HG02938 (cell line): Measurements from ENCODE around the gene NINJ2.

Source experiments
- ATAC-seq: cut with Tn5 transposase; IDR thresholded peaks from one replicate; pipeline ENCODE4 v1.9.1; 2021; ENCODE audit warnings: mild to moderate bottlenecking, moderate library complexity; ENCODE audit not compliant: unreplicated experiment

Gene NINJ2

DNA sequence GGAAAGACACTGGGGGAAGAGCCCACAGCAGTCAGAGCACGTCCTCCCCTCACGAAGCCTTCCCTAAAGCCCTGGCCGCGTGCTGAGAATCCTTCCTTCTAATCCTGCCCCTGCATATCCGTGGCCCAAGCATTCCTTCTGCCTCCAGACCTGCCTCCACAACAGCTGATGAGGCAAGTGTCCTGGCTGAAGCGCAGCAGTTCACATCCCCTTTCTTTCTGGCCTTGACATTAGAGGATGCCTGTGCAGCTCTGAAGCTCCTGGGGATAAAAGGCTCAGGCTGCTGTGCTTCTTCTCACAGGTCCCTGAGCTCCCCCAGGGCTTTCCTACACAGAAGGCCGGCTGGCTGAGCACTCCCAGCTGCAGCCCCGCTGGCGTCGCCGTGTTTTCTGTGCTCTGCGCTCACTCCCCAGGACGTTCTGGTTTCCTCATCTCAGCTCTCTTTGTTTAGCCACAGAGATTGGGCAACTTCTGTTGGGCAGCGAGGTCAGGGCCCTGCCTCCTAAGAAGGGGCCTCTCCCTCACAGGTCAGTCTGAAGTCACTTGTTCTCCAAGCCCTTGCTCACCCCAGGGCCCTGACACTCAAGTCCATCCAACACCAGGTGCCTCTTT lies 45.8 kb downstream of the NINJ2 start:
- ATAC-seq, result no peak

DNA sequence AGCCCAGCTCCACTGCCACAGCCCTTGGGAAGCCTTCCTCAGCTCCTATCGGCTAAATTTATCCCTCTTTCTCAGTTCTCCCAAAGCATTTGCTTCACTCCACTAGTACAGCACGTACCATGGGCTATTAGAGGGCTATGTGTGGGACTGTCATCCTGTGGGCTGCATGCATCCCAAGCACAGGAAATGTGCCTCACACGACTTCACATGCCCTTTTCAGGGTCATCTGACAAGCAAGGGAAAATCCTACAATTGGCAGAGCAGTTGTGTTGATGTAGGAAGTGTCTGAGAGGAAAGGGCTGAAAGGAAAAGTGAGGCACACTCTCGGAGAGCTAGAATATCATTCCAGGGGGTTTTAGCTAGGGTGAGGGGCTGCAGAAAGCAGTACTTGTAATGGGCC lies 47.6 kb downstream of the NINJ2 start:
- ATAC-seq, result no peak

DNA sequence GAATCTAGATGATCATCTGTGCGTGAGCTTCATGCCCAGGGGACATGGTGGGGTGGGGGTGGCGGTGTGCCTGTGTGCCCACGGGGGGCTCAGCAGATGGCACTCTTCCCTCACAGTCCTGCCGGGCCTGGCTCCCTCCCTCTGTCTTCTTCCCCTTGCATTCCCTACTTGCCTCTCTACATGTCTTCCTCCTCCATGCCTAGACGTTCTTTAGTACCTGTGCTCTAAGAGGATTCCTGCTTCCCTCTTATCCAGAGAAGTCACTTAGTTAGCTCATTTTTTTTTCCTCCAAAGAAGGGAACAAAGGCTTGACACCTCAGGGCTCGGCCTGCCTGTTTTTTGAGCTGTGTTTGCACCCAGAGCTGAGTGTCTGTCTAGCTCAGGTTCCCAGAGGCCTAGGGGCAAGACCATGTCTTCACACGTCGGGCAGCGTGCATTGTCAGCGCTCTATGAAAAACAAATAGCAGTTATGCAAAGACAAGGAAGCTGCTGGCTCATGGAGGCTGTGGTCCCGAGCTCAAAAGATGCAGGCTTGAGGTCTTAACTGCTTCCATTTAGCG lies 48.8 kb downstream of the NINJ2 start:
- ATAC-seq, result no peak

DNA sequence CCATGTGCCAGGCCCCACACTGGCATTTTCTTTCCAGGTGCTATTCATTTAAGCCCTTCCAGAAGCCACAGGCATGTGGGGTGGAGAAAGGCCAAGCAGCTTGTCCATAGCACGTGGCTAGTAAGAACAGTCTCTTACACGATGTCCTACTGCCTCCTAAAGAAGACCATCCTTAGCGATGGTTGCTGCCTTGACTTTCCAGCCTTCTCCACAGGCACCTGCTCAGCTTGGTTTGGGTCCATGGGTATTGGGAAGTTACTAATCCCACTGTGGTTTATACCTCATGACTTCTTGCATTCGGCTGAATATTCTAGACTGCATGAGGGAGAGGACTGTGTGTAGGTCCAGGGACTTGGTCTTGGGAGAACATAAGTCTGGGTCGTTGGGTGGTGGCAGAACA lies 49.2 kb downstream of the NINJ2 start:
- ATAC-seq, result no peak

DNA sequence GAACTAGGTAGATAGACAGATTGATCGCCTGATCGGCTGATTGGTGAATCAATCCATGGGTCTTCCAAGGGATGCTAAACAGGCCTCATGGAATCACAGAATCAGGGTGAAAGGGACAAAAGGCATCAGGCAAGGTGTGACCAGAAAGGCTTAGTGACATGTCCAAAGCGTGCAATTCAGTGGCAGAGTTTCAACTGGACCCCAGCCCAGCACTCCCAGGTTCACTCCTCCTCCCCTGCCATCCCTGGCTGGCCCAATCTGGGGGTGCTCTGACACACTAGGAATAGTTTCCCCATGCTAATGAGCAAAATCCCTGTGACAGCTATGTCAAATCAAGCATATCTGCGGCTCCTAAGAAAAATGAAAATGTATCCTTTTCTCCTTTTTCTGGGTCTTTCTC lies 50.4 kb downstream of the NINJ2 start:
- no peak for ATAC-seq

DNA sequence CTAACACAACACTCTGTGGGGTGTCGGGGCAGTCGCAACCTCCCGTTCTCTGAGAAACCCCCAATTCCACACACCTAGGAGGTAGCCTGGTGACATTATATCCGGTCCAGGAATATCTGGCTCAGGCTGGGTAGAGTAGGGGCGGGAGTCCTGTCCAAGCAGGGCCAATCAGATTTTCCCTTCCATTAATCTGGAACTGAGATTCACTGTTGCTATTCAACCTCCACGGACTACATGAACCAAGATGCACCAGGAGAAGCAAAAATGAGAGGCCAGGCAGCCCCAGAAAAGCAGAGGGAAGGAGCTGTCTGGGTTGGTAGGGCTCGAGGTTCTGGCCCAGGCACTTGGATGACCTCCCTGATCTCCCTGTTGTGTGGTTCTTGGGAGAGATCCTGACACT lies 51.0 kb downstream of the NINJ2 start:
- ATAC-seq, result no peak

DNA sequence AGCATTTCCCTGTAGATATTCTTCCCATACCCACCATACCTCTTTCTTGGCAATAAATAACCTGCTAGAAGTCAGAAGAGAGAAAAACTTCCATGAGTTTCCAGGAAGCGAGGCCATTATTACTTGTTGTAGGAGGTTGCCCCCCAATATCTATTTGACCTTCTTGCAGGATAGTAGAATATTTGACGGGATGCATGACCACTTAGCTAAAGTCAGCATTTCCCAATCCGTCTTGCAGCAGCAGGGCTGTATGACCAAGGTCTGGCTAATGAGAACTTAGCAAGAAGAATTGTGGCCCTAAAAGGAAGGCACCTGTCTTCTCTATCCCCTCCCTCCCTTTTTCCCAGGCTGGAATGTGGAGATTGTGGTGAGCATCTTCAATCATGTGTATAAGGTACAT lies 51.5 kb downstream of the NINJ2 start:
- no peak for ATAC-seq

DNA sequence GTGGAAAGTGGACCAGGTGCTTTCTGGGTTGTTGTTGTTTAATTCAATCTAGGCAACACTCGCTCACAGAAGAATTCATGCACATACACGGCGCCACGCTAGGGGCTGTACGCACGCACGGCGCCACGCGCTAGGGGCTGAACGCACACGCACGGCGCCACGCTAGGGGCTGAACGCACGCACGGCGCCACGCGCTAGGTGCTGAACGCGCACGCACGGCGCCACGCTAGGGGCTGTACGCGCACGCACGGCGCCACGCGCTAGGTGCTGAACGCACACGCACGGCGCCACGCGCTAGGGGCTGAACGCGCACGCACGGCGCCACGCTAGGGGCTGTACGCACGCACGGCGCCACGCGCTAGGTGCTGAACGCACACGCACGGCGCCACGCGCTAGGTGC lies 54.3 kb downstream of the NINJ2 start:
- ATAC-seq, result no peak

DNA sequence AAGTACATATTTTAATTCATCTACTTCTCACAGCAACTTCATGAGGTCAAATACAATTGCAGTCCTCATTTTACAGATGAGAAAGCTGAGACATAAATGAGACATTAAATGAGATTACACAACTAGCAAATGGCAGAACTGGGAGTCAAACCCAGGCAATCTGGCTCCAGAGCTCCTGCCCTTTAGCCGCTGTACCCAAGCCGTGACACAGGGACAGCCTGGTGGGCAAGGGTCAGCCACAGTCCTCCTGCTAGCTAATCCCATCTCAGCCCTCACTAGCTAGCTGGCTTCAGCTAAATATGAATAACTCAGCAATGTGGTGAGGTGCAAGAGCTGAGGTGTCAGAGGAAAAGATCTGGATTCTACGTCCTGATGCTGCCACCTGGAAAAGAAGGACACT lies 54.8 kb downstream of the NINJ2 start:
- ATAC-seq, result no peak

DNA sequence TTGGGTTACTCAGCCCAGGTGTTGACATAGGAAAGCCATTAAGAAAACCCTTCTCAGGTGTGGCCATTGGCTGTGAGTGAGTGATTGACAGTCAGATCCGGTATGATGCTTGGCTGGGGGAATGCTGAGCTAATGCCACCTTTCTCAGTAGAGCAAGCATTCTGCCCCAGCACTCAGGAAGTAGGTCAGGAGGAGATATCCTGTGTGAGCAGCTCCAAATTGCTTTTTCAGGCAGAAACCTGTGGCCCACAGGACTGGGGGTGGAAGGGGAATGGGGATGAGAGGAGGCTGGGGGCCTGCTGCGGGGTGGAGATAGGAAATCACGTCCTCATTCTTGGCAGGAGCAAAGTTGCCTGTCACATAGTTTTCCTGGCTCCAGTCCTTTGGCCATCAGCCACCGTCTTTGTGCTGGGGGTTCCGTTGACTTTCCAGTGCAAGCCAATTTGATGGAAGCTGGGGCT lies 55.7 kb downstream of the NINJ2 start:
- ATAC-seq, result no peak

DNA sequence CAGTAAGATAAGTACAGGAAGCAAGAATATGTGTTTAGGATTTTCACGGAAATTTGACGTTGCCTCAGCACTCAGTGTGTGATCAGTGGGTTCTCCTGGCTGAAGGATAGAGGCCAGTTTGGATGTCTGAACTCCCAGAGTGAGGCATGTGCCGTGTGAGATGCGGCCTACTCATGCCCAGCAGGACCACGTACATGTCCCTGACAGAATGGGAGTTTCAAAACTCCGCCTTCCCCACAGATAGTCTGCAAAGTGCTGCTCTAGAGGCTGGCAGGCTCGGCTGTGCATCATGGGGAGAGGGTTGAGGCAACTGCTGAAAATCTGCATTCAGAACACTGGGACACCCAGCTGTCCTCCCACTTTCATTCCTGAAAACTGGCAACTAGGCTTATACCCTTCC lies 58.3 kb downstream of the NINJ2 start:
- ATAC-seq, result no peak

DNA sequence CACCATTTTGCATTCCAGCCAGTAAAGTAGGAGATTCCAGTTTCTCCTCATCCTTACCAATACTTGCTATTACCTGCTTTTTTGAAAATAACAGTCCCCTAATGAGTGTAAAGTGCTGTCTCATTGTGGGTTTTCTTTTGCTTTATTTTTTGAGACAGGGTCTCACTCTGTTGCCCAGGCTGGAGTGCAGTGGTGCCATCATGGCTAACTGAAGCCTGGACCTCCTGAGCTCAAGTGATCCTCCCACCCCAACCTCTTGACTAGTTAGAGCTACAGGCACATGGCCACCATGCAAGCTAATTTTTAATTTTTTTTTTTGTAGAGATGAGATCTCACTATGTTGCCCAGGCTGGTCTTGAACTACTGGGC lies 60.6 kb downstream of the NINJ2 start:
- no peak for ATAC-seq

DNA sequence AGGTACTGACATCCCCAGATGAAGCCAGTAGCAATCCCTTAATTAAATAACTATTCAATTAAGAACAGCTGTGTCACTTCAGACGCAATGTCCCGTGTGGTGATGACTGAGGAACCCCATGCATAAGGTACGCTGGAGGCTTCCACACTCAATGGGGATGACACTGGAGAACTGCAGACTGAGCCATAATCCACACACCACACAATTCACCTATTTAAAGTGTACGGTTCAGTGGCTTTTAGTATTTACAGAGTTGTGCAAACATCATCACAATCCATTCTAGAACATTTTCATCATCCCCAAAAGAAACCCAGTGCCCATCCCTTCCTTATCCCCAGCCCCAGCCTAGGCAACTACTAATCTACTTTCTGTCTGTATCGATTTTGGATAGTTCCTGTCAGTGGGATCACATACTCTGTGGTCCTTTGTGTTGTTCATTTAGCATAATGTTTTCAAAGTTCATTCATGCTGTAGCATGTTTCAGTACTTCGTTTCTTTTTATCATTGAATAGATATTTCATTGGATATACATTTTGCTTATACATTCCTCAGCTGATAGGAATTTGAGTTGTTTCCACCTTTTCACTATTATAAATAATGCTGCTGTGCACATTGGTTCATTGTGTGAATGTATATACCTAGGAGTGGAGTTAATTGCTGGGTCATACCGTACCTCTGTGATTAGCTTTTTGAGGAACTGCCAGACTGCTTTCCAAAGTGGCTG lies 61.1 kb downstream of the NINJ2 start:
- ATAC-seq, result no peak

DNA sequence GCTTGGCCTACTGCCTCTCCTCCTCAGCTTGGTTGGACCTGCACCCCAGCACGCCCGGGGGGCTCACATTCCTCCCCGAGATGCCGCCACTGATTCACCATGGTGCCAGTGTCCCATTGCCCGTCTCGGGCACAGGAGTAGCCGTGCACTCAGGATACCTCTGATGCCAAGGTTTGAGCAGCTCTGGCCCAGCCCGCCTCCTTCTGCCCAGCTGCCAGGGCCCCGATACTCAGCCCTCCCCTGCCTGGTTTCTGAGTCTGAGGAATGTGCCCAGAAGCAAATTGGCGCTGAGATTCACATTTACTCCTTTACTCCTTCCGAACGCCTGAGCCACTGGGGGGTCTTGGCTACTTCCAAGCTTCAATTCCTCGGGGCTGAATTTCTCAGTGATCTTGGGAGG lies 63.5 kb downstream of the NINJ2 start:
- no peak for ATAC-seq

DNA sequence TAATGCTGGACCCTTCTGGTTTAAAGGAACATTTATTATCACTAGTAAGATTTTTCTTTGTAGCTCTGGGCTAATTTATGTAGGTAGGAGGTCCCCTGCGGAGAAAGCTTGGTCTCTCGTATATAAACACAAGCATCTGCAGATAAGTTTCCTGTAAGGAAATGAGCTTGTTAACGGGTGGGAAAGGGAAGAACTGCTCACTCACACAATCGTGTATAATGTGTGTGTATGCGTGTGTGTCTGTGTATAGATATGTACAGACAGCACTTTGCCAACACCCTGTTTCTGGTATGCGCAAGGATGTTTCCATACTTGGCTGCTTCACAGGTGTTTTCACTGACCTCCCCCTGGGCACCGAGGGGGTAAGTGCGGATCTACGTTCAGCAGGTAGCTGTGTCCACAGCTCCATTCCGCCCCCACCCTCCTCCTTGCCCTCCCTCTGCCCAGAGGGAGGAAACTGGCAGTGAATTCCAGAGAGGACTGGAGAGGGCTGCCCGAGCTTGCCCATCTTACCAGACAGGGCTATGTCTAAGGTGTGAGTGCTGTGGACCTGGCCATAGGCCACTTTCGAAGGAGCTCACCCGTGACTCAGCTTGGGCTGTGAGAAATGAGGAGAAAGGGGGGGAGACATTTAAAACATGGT lies 65.2 kb downstream of the NINJ2 start:
- ATAC-seq, result no peak

DNA sequence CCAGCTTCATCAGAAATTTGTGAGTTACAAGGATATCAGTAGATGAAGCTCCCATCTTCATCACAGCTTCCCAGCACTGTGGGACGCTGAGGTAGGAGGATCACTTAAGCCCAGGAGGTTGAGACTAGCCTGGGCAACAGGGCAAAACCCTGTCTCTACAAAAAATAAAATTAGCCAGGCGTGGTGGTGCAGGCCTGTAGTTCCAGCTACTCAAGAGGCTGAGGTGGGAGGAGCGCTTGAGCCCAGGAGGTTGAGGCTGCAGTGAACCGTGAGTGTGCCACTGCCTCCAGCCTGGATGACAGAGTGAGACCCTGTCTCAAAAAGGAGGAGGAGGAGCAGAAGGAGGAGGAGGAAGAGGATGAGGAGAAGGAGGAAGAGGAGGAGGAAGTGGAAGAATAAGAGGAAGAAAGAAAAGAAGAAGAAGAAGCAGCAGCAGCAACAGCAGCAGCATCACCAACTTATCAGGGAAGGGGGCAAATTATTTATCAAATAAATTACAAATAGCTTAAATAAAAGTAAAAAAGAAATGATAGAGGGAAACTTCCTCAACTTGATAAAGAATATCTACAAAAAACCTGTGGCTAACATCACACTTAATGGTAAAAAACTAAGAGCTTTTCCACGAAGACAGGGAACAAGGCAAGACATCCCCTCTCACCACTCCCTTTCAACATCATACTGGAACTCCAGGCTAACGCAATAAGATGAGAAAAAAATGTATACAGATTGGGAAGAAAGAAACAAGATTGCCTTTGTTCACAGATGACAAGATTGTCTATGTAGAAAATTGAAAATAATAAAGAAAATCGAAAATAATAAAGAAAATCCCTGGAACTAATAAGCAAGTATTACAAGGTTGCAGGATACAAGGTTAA lies 69.6 kb downstream of the NINJ2 start:
- ATAC-seq, result no peak

DNA sequence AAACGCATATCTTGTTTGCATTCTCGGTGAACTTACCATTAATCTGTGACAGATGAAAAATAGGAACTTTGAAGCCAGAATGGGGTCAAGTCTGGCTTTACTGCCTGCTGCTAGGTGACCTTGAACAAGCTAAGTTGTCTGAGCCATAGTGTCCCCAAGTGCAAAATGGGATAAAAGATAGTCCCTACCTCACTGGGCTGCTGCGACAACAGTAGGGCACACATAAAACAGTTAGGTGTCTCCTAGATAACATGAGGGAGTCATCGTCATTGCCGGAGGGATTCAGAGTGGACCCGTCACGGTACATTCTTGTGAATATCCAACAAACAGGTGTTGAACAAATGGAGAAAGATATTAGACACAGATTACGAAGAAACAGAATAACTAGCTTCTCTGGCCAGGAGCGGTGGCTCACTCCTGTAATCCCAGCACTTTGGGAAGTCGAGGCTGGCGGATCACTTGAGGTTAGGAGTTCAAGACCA lies 71.2 kb downstream of the NINJ2 start:
- ATAC-seq, result no peak

DNA sequence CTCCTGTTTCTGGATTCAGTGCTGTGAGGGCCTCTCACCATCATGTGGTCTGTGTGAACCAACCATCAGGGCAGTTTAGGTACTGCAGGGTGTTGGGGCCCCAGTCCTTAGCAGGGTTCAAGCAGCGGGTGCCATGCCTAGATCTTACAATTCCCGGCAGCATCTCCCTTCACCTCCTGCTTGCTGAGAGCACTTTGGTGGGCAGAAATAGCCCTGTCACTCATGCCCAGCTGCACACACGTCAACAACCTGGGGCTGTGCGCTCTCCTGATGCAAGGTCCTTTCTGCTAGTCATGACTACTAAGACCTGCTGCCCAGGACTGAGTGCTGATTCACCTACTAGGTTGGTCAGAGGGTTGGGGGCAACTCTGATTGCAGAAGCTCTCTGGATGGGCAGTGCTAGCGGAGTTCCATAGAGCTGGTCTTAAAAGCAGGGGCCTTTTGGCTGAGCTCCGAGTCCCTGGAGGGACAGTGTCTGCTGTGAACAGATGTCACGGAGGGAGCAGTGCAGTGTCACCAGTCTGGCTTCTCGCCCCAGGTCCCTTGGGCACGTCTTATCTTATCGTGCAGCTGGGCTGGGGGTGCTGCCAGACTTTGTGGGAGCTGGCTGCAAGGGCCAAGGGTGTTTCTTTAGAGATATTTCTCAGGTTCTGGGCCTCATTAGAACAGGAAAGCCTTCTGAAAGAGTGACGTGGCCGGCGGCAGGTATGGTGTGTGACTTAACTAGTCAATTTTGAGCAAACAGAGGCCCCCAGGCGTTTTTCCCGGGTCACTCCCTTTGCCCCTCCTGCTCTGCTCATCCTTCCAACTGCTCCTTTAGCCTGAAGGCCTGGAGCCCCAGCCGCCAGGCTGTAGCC lies 71.8 kb downstream of the NINJ2 start:
- no peak for ATAC-seq

DNA sequence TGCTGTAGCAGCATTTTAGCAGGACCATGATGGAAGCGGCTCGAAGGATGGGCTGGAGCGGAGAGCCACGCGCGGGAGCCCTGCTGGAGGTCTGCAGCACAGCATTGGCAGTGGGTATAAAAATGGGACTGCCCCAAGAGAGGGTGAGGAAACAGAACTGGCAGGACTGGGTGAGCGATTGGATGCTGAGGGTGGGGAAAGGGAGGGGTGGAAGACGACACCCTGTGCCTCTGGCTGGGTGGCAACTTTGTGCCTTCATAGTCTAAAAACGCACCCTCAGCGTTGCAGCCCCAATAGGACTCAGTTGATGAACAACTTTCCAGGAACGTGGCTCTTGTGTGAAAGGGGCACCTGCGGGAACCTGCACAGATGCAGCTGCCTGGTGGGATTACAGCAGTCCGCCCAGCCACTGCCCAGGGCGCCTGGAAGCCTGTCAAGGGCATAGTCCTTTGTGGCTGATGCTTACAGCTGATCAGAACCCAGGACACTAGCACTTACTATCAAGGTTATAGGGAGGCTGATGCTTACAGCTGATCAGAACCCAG lies 73.0 kb downstream of the NINJ2 start:
- no peak for ATAC-seq

DNA sequence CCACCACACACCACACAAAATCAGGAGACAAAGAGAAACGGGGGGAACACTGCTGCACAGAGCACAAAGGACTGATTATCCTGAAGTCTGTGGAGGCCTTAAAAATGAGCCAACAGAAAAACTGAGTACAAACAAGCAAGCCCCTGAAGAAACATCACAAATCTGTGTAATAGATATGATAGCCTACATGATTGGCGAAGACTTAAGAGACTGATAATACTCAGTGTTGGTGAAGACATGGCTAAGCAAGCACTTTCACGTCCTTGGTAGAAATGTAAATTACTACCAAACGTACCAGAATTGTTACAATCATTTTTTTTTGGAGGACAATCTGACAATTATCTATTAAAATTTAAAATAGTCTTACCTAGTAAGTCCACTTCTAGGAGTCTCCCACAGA lies 74.6 kb downstream of the NINJ2 start:
- no peak for ATAC-seq
